Measurements from ENCODE around the gene KRT23. TPM values are rescaled to one million over a fixed set of nuclear protein-coding genes. Genes with fewer than 3 reads are reported as not detected.

The KRT23 gene
- total and polyA plus RNA-seq, 2 experiments from 2014 or later: not detected

DNA sequence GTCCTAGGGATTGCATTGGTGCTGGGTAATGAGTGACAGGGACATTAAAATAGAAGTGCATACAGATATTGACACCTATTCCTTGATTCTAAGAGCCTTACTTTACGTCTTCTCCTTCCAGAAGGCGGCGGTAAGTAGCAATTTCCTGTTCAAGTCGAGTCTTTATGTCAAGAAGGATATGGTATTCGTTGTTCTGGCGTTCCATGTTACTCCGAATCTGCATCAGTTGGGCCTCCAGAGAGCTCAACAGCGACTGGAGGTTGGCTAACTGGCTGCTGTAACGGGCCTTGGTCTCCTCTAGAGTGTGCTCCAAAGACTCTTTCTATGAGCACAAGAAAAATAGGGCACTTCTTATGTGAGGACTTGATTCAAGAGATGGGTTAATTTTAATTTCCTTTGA is 59.4 kb downstream of the KRT23 start (continued):
- TF ChIP-seq, protein P1, sequence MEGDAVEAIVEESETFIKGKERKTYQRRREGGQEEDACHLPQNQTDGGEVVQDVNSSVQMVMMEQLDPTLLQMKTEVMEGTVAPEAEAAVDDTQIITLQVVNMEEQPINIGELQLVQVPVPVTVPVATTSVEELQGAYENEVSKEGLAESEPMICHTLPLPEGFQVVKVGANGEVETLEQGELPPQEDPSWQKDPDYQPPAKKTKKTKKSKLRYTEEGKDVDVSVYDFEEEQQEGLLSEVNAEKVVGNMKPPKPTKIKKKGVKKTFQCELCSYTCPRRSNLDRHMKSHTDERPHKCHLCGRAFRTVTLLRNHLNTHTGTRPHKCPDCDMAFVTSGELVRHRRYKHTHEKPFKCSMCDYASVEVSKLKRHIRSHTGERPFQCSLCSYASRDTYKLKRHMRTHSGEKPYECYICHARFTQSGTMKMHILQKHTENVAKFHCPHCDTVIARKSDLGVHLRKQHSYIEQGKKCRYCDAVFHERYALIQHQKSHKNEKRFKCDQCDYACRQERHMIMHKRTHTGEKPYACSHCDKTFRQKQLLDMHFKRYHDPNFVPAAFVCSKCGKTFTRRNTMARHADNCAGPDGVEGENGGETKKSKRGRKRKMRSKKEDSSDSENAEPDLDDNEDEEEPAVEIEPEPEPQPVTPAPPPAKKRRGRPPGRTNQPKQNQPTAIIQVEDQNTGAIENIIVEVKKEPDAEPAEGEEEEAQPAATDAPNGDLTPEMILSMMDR (conservative IDR thresholded peaks at IDR 0.05; ENCODE audit: low read depth in 2 of 2): 0 out of 4 replicates have a peak, but pooled peaks of 1 of the 2 experiments have one; percentile 0
- TF ChIP-seq REST (IDR thresholded peaks at IDR 0.05; ENCODE audit: unreplicated experiment) (no peak), NANOG (IDR thresholded peaks at IDR 0.05; ENCODE audit: borderline replicate concordance) (no peak), EZH2phosphoT487 (IDR thresholded peaks at IDR 0.05; ENCODE audit: unreplicated experiment) (no peak), EZH2 (IDR thresholded peaks at IDR 0.05; ENCODE audit: low read depth, unreplicated experiment) (no peak), CREB1 (CRISPR knock-in tag; IDR thresholded peaks at IDR 0.05; ENCODE audit: low read depth) (no peak)

GRCh38 chr17:40873801-40874200 is 63.6 kb downstream of the KRT23 start:
- Histone ChIP-seq H3K27ac (ENCODE audit: low read depth) (no peak overlapping the region), H3K79me2 (replicated peaks; ENCODE audit: insufficient read depth) (no peaks in the 10 kb centered on the region), H3K27me3 (ENCODE audit: insufficient read depth) (no peaks in the 10 kb centered on the region), H3K9me2 (ENCODE audit: insufficient read depth) (no peaks in the 10 kb centered on the region; the same call in none of the 2 replicates), H3K4me2 (peak overlapping the region; percentile 59), H2AFZ (no peak overlapping the region), H3K36me3 (ENCODE audit: insufficient read depth) (no peaks in the 10 kb centered on the region), H3K4me3 (0 out of 2 replicates have a peak overlapping the region, but pooled peaks have one; percentile 8), H3K4me1 (ENCODE audit: insufficient read depth) (peaks cover 9% of the 10 kb centered on the region), H4K20me1 (replicated peaks; ENCODE audit: insufficient read depth) (no peaks in the 10 kb centered on the region), H3F3A (replicated peaks; ENCODE audit: low read depth) (no peaks in the 10 kb centered on the region)
- Mint-ChIP-seq H3K36me3 (ENCODE audit: low read depth) (no peaks in the 10 kb centered on the region), H3K9me3 (no peaks in the 10 kb centered on the region; the same call in 2 of the 3 replicates), H3K4me3 (no peak overlapping the region), H3K4me1 (peaks cover 27% of the 10 kb centered on the region), H3K27me3 (ENCODE audit: insufficient read depth, low read depth, poor library complexity) (no peaks in the 10 kb centered on the region), H3K27ac (0 out of 2 replicates have a peak overlapping the region, but pooled peaks have one; percentile 15)
- no peak for ATAC-seq
- DNase-seq (ENCODE audit: low spot score): no peak
- TF ChIP-seq CREB1 (CRISPR knock-in tag; IDR thresholded peaks at IDR 0.05; ENCODE audit: low read depth) (no peak), ZNF462 (CRISPR knock-in tag; IDR thresholded peaks at IDR 0.05) (no peak), ZNF331 (CRISPR knock-in tag; IDR thresholded peaks at IDR 0.05; ENCODE audit: low read depth) (no peak), EZH2phosphoT487 (IDR thresholded peaks at IDR 0.05; ENCODE audit: unreplicated experiment) (no peak), EZH2 (IDR thresholded peaks at IDR 0.05; ENCODE audit: low read depth, unreplicated experiment) (no peak), POLR2AphosphoS5 (IDR thresholded peaks at IDR 0.05; ENCODE audit: low read depth) (no peak), STAT1 (IDR thresholded peaks at IDR 0.05; ENCODE audit: unreplicated experiment) (no peak)
- TF ChIP-seq, protein P1 (conservative IDR thresholded peaks at IDR 0.05; ENCODE audit: low read depth in 2 of 2): no peak

Data from GM23338 (cell line).